IMR-90 (cell line): ENCODE results near the gene ZNF337. TPM values are rescaled to one million over a fixed set of nuclear protein-coding genes. Genes with fewer than 3 reads are reported as not detected.
"Not testable (repeated sequence)": the region's sequence is repeated elsewhere in the genome, so short reads cannot be mapped to it uniquely, and the experiment has no call there.

Source experiments
- ATAC-seq: fragments of 200-7000 bp; cut with Tn5 transposase; 2 replicates; pipeline ENCODE4 v1.9.1; 2020; ENCODE audit warnings: low read depth, mild to moderate bottlenecking, moderate library complexity
- BruUV-seq: library from RNA; stranded (reverse); fragments of 400-500 nt; replicated peaks from 2 replicates; lab custom pipeline; 2021; lab: Mats Ljungman, UMichigan
- CTCF ChIA-PET: fragments of 300-600 bp; formaldehyde crosslinking; extraction: SDS; loops from one replicate; lab custom pipeline; 2021; ENCODE audit warnings: antibody characterized with exemption; lab: Yijun Ruan, JAX
- POLR2A ChIA-PET: fragments of 300-600 bp; sonication (Branson Sonifier 250); formaldehyde crosslinking; loops from one replicate; lab custom pipeline; 2022; ENCODE audit warnings: antibody characterized with exemption; ENCODE audit not compliant: unreplicated experiment; lab: Charles Lee
- DNase-seq: peaks from one replicate; pipeline ENCODE4 v3.0.0; 2013
- H2AFZ ChIP-seq: replicated peaks from 2 replicates; pipeline ENCODE3; 2013; ENCODE audit warnings: low read length, mild to moderate bottlenecking; ENCODE audit not compliant: poor library complexity
- H2AK5ac ChIP-seq: 2 replicates; pipeline ENCODE4 v1.6.1; 2013; ENCODE audit warnings: low read depth, low read length, inconsistent platforms
- H2AK9ac ChIP-seq: replicated peaks from 2 replicates; pipeline ENCODE3; 2013; ENCODE audit warnings: mild to moderate bottlenecking, low read depth, low read length, moderate library complexity; ENCODE audit not compliant: poor library complexity
- H2BK120ac ChIP-seq: 2 replicates; pipeline ENCODE4 v1.6.1; 2013; ENCODE audit warnings: low read depth, low read length, inconsistent platforms
- H2BK15ac ChIP-seq: 3 replicates; pipeline ENCODE4 v1.6.1; 2013; ENCODE audit warnings: low read depth, low read length, inconsistent platforms
- H2BK20ac ChIP-seq: 2 replicates; pipeline ENCODE4 v1.6.1; 2013; ENCODE audit warnings: low read depth, mild to moderate bottlenecking, inconsistent platforms, low read length, moderate library complexity
- H2BK5ac ChIP-seq: 2 replicates; pipeline ENCODE4 v1.6.1; 2013; ENCODE audit warnings: mild to moderate bottlenecking, low read depth, low read length, inconsistent platforms; ENCODE audit not compliant: poor library complexity, severe bottlenecking
- H3K14ac ChIP-seq: replicated peaks from 2 replicates; pipeline ENCODE4 v1.6.1; 2013; ENCODE audit warnings: low read depth, low read length, inconsistent platforms
- H3K18ac ChIP-seq: 2 replicates; pipeline ENCODE4 v1.6.1; 2013; ENCODE audit warnings: low read depth, low read length, control low read depth
- H3K23ac ChIP-seq: 2 replicates; pipeline ENCODE4 v1.6.1; 2013; ENCODE audit warnings: low read depth, low read length, inconsistent platforms
- H3K27ac ChIP-seq: 2 replicates; pipeline ENCODE4 v1.5.1; 2013; ENCODE audit warnings: mild to moderate bottlenecking, control low read depth, low read length; ENCODE audit not compliant: insufficient read depth
- H3K27me3 ChIP-seq: 2 replicates; pipeline ENCODE4 v1.6.1; 2013; ENCODE audit warnings: low read length; ENCODE audit not compliant: control insufficient read depth, insufficient read depth
- H3K36me3 ChIP-seq: 2 replicates; pipeline ENCODE4 v1.6.1; 2013; ENCODE audit warnings: low read length, mixed read lengths; ENCODE audit not compliant: control insufficient read depth, insufficient read depth
- H3K4ac ChIP-seq: 2 replicates; pipeline ENCODE4 v1.6.1; 2013; ENCODE audit warnings: low read depth, low read length, inconsistent platforms
- H3K4me1 ChIP-seq: 2 replicates; pipeline ENCODE4 v1.6.1; 2013; ENCODE audit warnings: low read length, mixed read lengths; ENCODE audit not compliant: control insufficient read depth, insufficient read depth
- H3K4me2 ChIP-seq: 2 replicates; pipeline ENCODE4 v1.6.1; 2013; ENCODE audit warnings: low read depth, mild to moderate bottlenecking, control low read depth, low read length, moderate library complexity
- H3K4me3 ChIP-seq: 2 replicates; pipeline ENCODE4 v1.5.1; 2013; ENCODE audit warnings: low read depth, mild to moderate bottlenecking, control low read depth, low read length, moderate library complexity; ENCODE audit not compliant: insufficient read depth
- H3K56ac ChIP-seq: 2 replicates; pipeline ENCODE4 v1.6.1; 2013; ENCODE audit warnings: low read length, inconsistent platforms; ENCODE audit not compliant: insufficient read depth; ENCODE audit errors: extremely low read depth
- H3K79me1 ChIP-seq, 2 experiments: 2 replicates each; pipeline ENCODE4 v1.6.1; 2013; ENCODE audit warnings: low read length in 2 of 2, inconsistent platforms in 1 of 2, low read depth in 1 of 2
- H3K9ac ChIP-seq: 2 replicates; pipeline ENCODE4 v1.6.1; 2013; ENCODE audit warnings: low read depth, low read length, control low read depth
- H3K9me1 ChIP-seq: 2 replicates; pipeline ENCODE4 v1.6.1; 2013; ENCODE audit warnings: low read length, inconsistent platforms; ENCODE audit not compliant: insufficient read depth
- H3K9me3 ChIP-seq: 2 replicates; pipeline ENCODE4 v1.6.1; 2013; ENCODE audit warnings: low read length; ENCODE audit not compliant: control insufficient read depth, insufficient read depth
- H4K20me1 ChIP-seq: 2 replicates; pipeline ENCODE4 v1.6.1; 2013; ENCODE audit warnings: low read length, inconsistent platforms; ENCODE audit not compliant: insufficient read depth
- H4K5ac ChIP-seq: 2 replicates; pipeline ENCODE4 v1.6.1; 2013; ENCODE audit warnings: mild to moderate bottlenecking, low read depth, low read length, control low read depth
- H4K8ac ChIP-seq, 2 experiments: 2 replicates each; pipeline ENCODE4 v1.6.1; 2013; ENCODE audit warnings: low read depth in 2 of 2, low read length in 2 of 2, control low read depth in 1 of 2, inconsistent platforms in 1 of 2
- H4K91ac ChIP-seq: 2 replicates; pipeline ENCODE4 v1.6.1; 2013; ENCODE audit warnings: low read depth, low read length, inconsistent platforms; ENCODE audit not compliant: insufficient read depth
- NFE2L2 ChIP-seq: fragments of 150-350 bp; IDR thresholded peaks from 2 replicates; pipeline ENCODE4 v1.6.1; 2016; ENCODE audit warnings: low read depth, mild to moderate bottlenecking, low read length
- POLR2A ChIP-seq: IDR thresholded peaks from 2 replicates; pipeline ENCODE4 v1.6.1; 2012; ENCODE audit warnings: mild to moderate bottlenecking, low read depth, low read length
- RAD21 ChIP-seq: IDR thresholded peaks from 2 replicates; pipeline ENCODE4 v1.6.1; 2012; ENCODE audit warnings: low read length, improper control_type of control experiment
- RCOR1 ChIP-seq: IDR thresholded peaks from 2 replicates; pipeline ENCODE4 v1.6.1; 2012; ENCODE audit warnings: mild to moderate bottlenecking, low read length, improper control_type of control experiment; ENCODE audit not compliant: insufficient replicate concordance
- WGBS, 2 experiments: methylation state at CpG; one replicate each; pipeline versions ENCODE4 v1.1.5 to v1.1.7; 2013; ENCODE audit warnings: missing lambda C conversion rate in 2 of 2; ENCODE audit not compliant: insufficient read length in 1 of 2; ENCODE audit errors: extremely low coverage in 2 of 2; 5-methylcytosine and 5-hydroxymethylcytosine counted together
- dilution Hi-C: fragments of 300-500 bp; cut with HindIII; formaldehyde crosslinking; loops from one replicate; pipeline ENCODE4 v1.14.3; 2018; ENCODE audit warnings: low sequenced_read_pairs; ENCODE audit not compliant: unreplicated experiment
- in situ Hi-C: fragments of 300-500 bp; cut with MboI; formaldehyde crosslinking; loops from 3 replicates; pipeline ENCODE4 v1.14.3; 2019; ENCODE audit warnings: low sequenced_read_pairs, inconsistent platforms, mixed read lengths
- intact Hi-C: fragments of 100-400 bp; cut with micrococcal nuclease; formaldehyde crosslinking; loops from 2 replicates; pipeline ENCODE4 v1.10.0; 2022
- polyA plus RNA-seq, 3 experiments: library from polyadenylated mRNA; depleted of rRNA; stranded (reverse); fragments of >200 nt; gene quantifications; 2 replicates each; pipeline ENCODE4 v1.2.3, GENCODE V29; 2012; ENCODE audit warnings: low replicate concordance in 1 of 3
- total RNA-seq: library from RNA; depleted of rRNA; stranded (reverse); fragments of >200 nt; gene quantifications from 2 replicates; pipeline ENCODE4 v1.2.3, GENCODE V29; 2012
- TF ChIP-seq, protein P1 (sequence below): conservative IDR thresholded peaks from 2 replicates; pipeline ENCODE4 v1.5.1; 2012; ENCODE audit warnings: mild to moderate bottlenecking, low read depth, low read length, improper control_type of control experiment

Gene ZNF337
- total and polyA plus RNA-seq, 2 of the 4 experiments (the other 2 are of a cell fraction) = 10.4 to 16.5 TPM

GRCh38 chr20:25632940-25633790 is 63.5 kb downstream of the ZNF337 start:
- Histone ChIP-seq H3K4ac (no peak overlapping the region), H3K79me1 (no peaks in the 10 kb centered on the region), H3K4me1 (no peaks in the 10 kb centered on the region; the same call in 1 of the 2 replicates), H3K27me3 (no peaks in the 10 kb centered on the region), H2AK5ac (no peak overlapping the region), H2AFZ (no peak overlapping the region), H4K20me1 (no peaks in the 10 kb centered on the region), H4K5ac (no peak overlapping the region), H3K23ac (no peak overlapping the region), H3K14ac (no peak overlapping the region), H4K8ac (no peak overlapping the region), H2AK9ac (no peak overlapping the region), H3K18ac (no peak overlapping the region), H3K4me3 (no peak overlapping the region), H3K9ac (no peak overlapping the region), H4K91ac (no peak overlapping the region), H3K27ac (no peak overlapping the region), H2BK15ac (no peak overlapping the region), H2BK120ac (no peak overlapping the region), H2BK20ac (no peak overlapping the region), H3K36me3 (no peaks in the 10 kb centered on the region), H3K9me3 (peaks cover 2% of the 10 kb centered on the region; the same call in 1 of the 2 replicates), H2BK5ac (no peak overlapping the region), H3K56ac (no peak overlapping the region), H3K4me2 (no peak overlapping the region), H3K9me1 (no peaks in the 10 kb centered on the region)
- TF ChIP-seq RCOR1 (no peak), RAD21 (no peak), POLR2A (no peak), NFE2L2 (no peak)
- TF ChIP-seq, protein P1, sequence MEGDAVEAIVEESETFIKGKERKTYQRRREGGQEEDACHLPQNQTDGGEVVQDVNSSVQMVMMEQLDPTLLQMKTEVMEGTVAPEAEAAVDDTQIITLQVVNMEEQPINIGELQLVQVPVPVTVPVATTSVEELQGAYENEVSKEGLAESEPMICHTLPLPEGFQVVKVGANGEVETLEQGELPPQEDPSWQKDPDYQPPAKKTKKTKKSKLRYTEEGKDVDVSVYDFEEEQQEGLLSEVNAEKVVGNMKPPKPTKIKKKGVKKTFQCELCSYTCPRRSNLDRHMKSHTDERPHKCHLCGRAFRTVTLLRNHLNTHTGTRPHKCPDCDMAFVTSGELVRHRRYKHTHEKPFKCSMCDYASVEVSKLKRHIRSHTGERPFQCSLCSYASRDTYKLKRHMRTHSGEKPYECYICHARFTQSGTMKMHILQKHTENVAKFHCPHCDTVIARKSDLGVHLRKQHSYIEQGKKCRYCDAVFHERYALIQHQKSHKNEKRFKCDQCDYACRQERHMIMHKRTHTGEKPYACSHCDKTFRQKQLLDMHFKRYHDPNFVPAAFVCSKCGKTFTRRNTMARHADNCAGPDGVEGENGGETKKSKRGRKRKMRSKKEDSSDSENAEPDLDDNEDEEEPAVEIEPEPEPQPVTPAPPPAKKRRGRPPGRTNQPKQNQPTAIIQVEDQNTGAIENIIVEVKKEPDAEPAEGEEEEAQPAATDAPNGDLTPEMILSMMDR = no peak
- intact Hi-C loops = no loop called here
- no TSS peak for BruUV-seq
- ChIA-PET POLR2A (no interaction called here), CTCF (no interaction called here)
- DNase-seq (peak; percentile 24), ATAC-seq (peak; percentile 40)
- in situ Hi-C loops = no loop called here
- dilution Hi-C loops = no loop called here
- WGBS, 2 experiments = 86% methylated on average over 2 of the region's 5 CpGs; no CpG with 5 or more reads in 1 of the 2 experiments

DNA sequence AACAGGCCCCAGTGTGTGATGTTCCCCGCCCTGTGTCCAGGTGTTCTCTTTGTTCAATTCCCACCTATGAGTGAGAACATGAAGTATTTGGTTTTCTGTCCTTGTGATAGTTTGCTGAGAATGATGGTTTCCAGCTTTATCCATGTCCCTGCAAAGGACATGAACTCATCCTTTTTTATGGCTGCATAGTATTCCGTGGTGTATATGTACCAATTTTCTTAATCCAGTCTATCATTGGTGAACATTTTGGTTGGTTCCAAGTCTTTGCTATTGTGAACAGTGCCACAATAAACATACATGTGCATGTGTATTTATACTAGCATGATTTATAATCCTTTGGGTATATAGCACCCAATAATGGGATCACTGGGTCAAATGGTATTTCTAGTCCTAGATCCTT is 66.0 kb downstream of the ZNF337 start:
- H3K27me3 ChIP-seq, H3K9ac ChIP-seq, H3K79me1 ChIP-seq, H2BK120ac ChIP-seq, POLR2A ChIA-PET, H3K4me1 ChIP-seq, H2BK5ac ChIP-seq, H3K4me3 ChIP-seq, H4K91ac ChIP-seq, in situ Hi-C loops, H2AFZ ChIP-seq, H3K9me3 ChIP-seq, H3K4me2 ChIP-seq, H2BK15ac ChIP-seq, H3K36me3 ChIP-seq, H3K23ac ChIP-seq, H3K27ac ChIP-seq, H4K5ac ChIP-seq, BruUV-seq, intact Hi-C loops, H2AK9ac ChIP-seq, ATAC-seq, H3K14ac ChIP-seq, H2BK20ac ChIP-seq, H4K8ac ChIP-seq, CTCF ChIA-PET, H4K20me1 ChIP-seq, H2AK5ac ChIP-seq, H3K56ac ChIP-seq, DNase-seq, H3K9me1 ChIP-seq, H3K18ac ChIP-seq, H3K4ac ChIP-seq, dilution Hi-C loops: not testable (repeated sequence)
- no CpG with 5 or more reads among the region's 2 CpGs for WGBS, 2 experiments
